ENCODE measurements around the gene CSNK1A1L. TPM values are rescaled to one million over a fixed set of nuclear protein-coding genes. Genes with fewer than 3 reads are reported as not detected.
A peak's percentile ranks its signal among the peaks of the same experiment; 100 is the strongest.

The CSNK1A1L gene
- total and polyA plus RNA-seq, 2 of the 13 experiments (the other 11 are each of a cell fraction or from before 2014, with no cell fraction given), result not detected

DNA sequence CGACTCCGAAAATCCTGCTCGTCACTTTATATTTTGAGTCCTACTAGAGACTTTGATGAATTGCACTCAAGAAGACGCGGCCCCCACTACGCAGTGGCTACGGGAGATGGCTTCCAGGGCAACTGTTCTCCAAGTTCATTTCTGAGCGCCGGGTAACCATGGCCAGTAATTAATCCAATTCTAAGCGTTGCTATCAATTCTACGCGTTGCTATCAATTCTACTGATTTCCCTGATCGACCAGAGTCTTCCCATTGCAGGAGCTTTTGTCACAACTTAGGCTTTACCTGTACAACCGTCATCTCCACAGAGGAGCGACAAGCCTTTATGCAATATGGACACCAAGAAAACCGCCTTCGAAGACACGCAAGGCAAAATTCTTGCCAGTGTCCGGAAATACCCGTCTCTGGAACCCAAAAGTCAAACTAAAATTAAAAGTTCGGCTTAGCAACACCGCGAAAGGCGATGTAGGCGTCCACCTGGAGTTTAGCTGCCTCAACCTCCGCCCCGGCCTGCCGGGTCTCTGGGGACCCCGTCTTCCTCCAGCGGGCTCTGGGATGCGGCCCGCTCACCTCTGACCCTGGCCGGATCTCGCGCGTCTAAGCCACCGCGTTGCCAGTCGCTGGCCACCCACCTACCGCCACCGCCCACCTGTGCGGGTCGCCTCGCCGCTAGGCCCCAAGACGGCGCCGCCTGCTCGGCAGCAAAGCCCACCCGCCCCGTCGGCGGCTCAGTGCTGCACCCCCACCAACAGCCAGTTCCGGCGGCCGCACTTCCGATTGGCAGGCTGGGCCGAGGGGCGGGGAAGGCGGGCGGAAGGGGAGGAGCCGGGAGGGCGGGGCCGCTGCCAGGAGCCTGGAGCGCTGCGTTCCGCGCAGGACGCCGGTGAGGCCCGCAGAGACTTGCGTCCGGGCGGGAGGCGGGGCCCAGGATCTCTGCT is 46.3 kb downstream of the CSNK1A1L start, which contains the start of gene SUPT20H (continued):
- TF ChIP-seq ZNF460 (CRISPR knock-in tag; IDR thresholded peaks at IDR 0.05; ENCODE audit: borderline replicate concordance) (no peak), ZNF207 (IDR thresholded peaks at IDR 0.05; ENCODE audit: borderline replicate concordance) (no peak), TEF (CRISPR knock-in tag; IDR thresholded peaks at IDR 0.05) (no peak; the same call in 1 of the 2 replicates), NR2C2 (CRISPR knock-in tag; IDR thresholded peaks at IDR 0.05; ENCODE audit: borderline replicate concordance) (peak; percentile 89), RXRA (CRISPR knock-in tag; IDR thresholded peaks at IDR 0.05) (peak; percentile 39; the same call in 1 of the 2 replicates), KDM5A (IDR thresholded peaks at IDR 0.05; ENCODE audit: borderline replicate concordance, low read length) (peak; percentile 62; the same call in 1 of the 2 replicates), ZNF260 (CRISPR knock-in tag; IDR thresholded peaks at IDR 0.05; ENCODE audit: borderline replicate concordance, low read depth) (no peak), FOXO1 (CRISPR knock-in tag; IDR thresholded peaks at IDR 0.05) (no peak), TCF7 (IDR thresholded peaks at IDR 0.05; ENCODE audit: low read depth) (no peak), MLXIP (CRISPR knock-in tag; IDR thresholded peaks at IDR 0.05; ENCODE audit: borderline replicate concordance) (no peak), ZNF143 (CRISPR knock-in tag; IDR thresholded peaks at IDR 0.05) (no peak), ZNF34 (CRISPR knock-in tag; IDR thresholded peaks at IDR 0.05; ENCODE audit: borderline replicate concordance) (peak; percentile 75; the same call in 1 of the 2 replicates), IRF1 (CRISPR knock-in tag; IDR thresholded peaks at IDR 0.05; ENCODE audit: low read depth) (no peak), CREB3 (CRISPR knock-in tag; IDR thresholded peaks at IDR 0.05) (no peak; the same call in 1 of the 2 replicates)
